ENCODE results near the gene ATL2. TPM values are rescaled to one million over a fixed set of nuclear protein-coding genes. Genes with fewer than 3 reads are reported as not detected.

Gene ATL2
- total and polyA plus RNA-seq, 2 experiments from 2014 or later: 11.1 to 38.3 TPM

DNA sequence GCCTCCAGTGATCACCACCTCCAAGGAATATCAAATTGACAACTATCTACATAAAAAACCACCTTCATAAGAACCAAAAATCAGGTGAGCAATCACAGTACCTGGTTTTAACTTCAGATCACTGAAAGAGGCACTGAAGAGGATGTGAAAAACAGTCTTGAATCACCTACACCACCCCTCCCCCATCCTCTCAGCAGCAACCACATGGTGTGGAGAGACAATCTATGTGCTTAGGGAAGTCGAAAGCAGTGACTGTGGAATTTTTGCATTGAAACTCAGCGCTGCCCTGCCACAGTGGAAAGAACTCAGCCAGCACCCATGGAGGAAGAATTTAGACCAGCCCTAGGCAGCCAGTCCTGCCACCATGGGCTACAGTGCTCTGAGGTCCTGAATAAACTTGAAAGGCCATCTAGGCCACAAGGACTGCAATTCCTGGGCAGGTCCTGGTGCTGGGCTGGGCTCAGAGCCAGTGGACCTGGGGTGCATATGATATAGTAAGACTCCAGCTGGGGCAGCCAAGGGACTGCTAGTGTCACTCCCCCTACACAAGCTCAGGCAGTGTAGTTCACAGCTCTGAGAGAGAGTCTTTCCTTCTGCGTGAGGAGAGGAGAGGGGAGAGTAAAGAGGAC is 75.6 kb downstream of the ATL2 start:
- Histone ChIP-seq H3K36me3 (ENCODE audit: low read depth) (peaks cover 23% of the 10 kb centered on the region), H3K27me3 (replicated peaks; ENCODE audit: insufficient read depth) (no peaks in the 10 kb centered on the region), H3K4me2 (ENCODE audit: unreplicated experiment) (no peak overlapping the region), H3K79me2 (ENCODE audit: insufficient read depth) (0 out of 2 replicates have a peak, but pooled peaks cover 9% of the 10 kb centered on the region), H3K4me3 (no peak overlapping the region), H3K27ac (no peak overlapping the region), H3K9me3 (ENCODE audit: low read depth) (no peaks in the 10 kb centered on the region), H2AFZ (no peak overlapping the region), H3K9ac (no peak overlapping the region), H4K20me1 (ENCODE audit: insufficient read depth) (no peaks in the 10 kb centered on the region), H3F3A (ENCODE audit: insufficient read depth) (no peaks in the 10 kb centered on the region), H3K4me1 (ENCODE audit: insufficient read depth) (no peaks in the 10 kb centered on the region), H3K9me2 (ENCODE audit: insufficient read depth) (no peaks in the 10 kb centered on the region)
- in situ Hi-C loops (cut with MboI): no loop called here
- TF ChIP-seq EZH2phosphoT487 (IDR thresholded peaks at IDR 0.05; ENCODE audit: insufficient read depth, low read depth): no peak
- WGBS, 2 experiments (ENCODE audit: low coverage in 1 of 2, low lambda C conversion rate in 2 of 2, missing lambda C conversion rate in 2 of 2): 71 to 83% methylated on average over 3 of the region's 3 CpGs
- no peak for DNase-seq

- Histone ChIP-seq H2AFZ (no peak overlapping the region), H3K27me3 (replicated peaks; ENCODE audit: insufficient read depth) (no peaks in the 10 kb centered on the region), H3F3A (ENCODE audit: insufficient read depth) (no peaks in the 10 kb centered on the region), H3K27ac (no peak overlapping the region), H3K36me3 (ENCODE audit: low read depth) (peaks cover 34% of the 10 kb centered on the region), H3K9ac (no peak overlapping the region), H3K9me3 (ENCODE audit: low read depth) (no peaks in the 10 kb centered on the region), H3K79me2 (ENCODE audit: insufficient read depth) (no peaks in the 10 kb centered on the region), H3K4me1 (ENCODE audit: insufficient read depth) (no peaks in the 10 kb centered on the region), H3K9me2 (ENCODE audit: insufficient read depth) (no peaks in the 10 kb centered on the region), H4K20me1 (ENCODE audit: insufficient read depth) (no peaks in the 10 kb centered on the region), H3K4me2 (ENCODE audit: unreplicated experiment) (no peak overlapping the region), H3K4me3 (no peak overlapping the region)
- WGBS, 2 experiments (ENCODE audit: low coverage in 1 of 2, low lambda C conversion rate in 2 of 2, missing lambda C conversion rate in 2 of 2): 97 to 99% methylated on average over 2 of the region's 2 CpGs
- in situ Hi-C loops (cut with MboI): no loop called here
- TF ChIP-seq EZH2 (IDR thresholded peaks at IDR 0.05; ENCODE audit: insufficient read depth, poor library complexity, severe bottlenecking) (no peak), EZH2phosphoT487 (IDR thresholded peaks at IDR 0.05; ENCODE audit: insufficient read depth, low read depth) (no peak)
- DNase-seq: no peak
These were observed 78.5 kb downstream of the ATL2 start for GRCh38 chr2:38298539-38298938.

DNA sequence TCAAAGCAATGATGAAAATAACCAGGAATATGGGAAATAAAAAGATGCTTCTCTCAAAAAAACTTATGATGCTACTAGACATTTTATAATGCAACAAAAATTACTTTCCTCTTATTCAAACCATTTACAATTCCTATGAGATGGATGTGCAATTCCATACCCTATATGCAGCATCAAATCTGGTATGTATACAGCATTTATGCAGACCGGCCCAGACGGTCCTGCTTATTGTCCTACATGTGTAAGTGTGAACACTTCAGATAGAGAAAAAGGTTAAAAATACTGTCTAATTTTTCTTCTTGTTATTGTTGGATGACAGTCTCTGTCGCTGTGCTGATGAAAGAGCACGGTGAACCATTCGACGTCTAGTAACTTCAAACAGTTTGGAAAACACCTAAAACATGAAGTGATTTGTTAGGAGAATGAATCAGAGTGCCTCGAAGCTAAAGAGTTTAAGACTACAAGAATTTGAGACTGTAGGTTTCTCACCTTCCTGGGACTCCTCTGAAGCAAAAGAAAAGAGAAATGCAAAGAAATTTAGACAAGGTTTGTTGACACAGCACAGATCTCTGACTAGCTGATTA is 80.8 kb downstream of the ATL2 start:
- TF ChIP-seq EZH2 (IDR thresholded peaks at IDR 0.05; ENCODE audit: insufficient read depth, poor library complexity, severe bottlenecking): no peak
- no peak for TF ChIP-seq EZH2phosphoT487 (IDR thresholded peaks at IDR 0.05; ENCODE audit: insufficient read depth, low read depth)
- no peak overlapping the region for H2AFZ ChIP-seq
- 93 to 95% methylated on average over 7 of the region's 7 CpGs for WGBS, 2 experiments (ENCODE audit: low coverage in 1 of 2, low lambda C conversion rate in 2 of 2, missing lambda C conversion rate in 2 of 2)
- in situ Hi-C loops (cut with MboI): no loop called here
- no peak overlapping the region for H3K27ac ChIP-seq
- H3K36me3 ChIP-seq (ENCODE audit: low read depth): peaks cover 34% of the 10 kb centered on the region
- H4K20me1 ChIP-seq (ENCODE audit: insufficient read depth): no peaks in the 10 kb centered on the region
- H3K4me3 ChIP-seq: no peak overlapping the region
- H3K9ac ChIP-seq: no peak overlapping the region
- H3K4me2 ChIP-seq (ENCODE audit: unreplicated experiment): no peak overlapping the region
- no peaks in the 10 kb centered on the region for H3K79me2 ChIP-seq (ENCODE audit: insufficient read depth)
- peaks cover 4% of the 10 kb centered on the region; the same call in 1 of the 2 replicates for H3K4me1 ChIP-seq (ENCODE audit: insufficient read depth)
- H3F3A ChIP-seq (ENCODE audit: insufficient read depth): no peaks in the 10 kb centered on the region
- DNase-seq: no peak
- no peaks in the 10 kb centered on the region for H3K27me3 ChIP-seq (replicated peaks; ENCODE audit: insufficient read depth)
- H3K9me2 ChIP-seq (ENCODE audit: insufficient read depth): no peaks in the 10 kb centered on the region
- no peaks in the 10 kb centered on the region for H3K9me3 ChIP-seq (ENCODE audit: low read depth)

DNA sequence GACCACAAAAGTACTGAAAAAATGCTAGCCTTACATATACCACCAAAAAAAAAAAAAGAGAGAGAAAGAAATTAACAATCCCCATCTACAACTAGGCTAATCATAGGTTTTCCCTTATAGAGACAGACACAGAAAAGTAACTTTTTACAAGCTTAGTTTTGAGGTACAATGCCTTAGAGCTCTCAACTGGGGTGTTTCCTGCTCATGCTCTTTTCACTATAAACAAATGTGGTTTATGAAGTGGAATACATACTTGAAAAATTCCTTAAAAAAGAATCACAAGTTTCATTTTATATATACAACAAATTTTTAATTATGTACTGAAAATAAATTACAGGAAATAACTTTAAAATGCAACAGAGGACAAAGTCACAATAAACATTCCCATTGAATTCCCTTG is 82.5 kb downstream of the ATL2 start:
- H3F3A ChIP-seq (ENCODE audit: insufficient read depth): no peaks in the 10 kb centered on the region
- peaks cover 4% of the 10 kb centered on the region; the same call in 1 of the 2 replicates for H3K4me1 ChIP-seq (ENCODE audit: insufficient read depth)
- no peak overlapping the region for H3K4me3 ChIP-seq
- no peaks in the 10 kb centered on the region for H3K9me3 ChIP-seq (ENCODE audit: low read depth)
- H3K79me2 ChIP-seq (ENCODE audit: insufficient read depth): no peaks in the 10 kb centered on the region
- no peak overlapping the region for H3K9ac ChIP-seq
- H3K27ac ChIP-seq: no peak overlapping the region
- in situ Hi-C loops (cut with MboI): no loop called here
- no peak for DNase-seq
- no peak overlapping the region for H3K4me2 ChIP-seq (ENCODE audit: unreplicated experiment)
- no peak overlapping the region for H2AFZ ChIP-seq
- H3K36me3 ChIP-seq (ENCODE audit: low read depth): peaks cover 34% of the 10 kb centered on the region
- H4K20me1 ChIP-seq (ENCODE audit: insufficient read depth): no peaks in the 10 kb centered on the region
- TF ChIP-seq EZH2phosphoT487 (IDR thresholded peaks at IDR 0.05; ENCODE audit: insufficient read depth, low read depth) (no peak), EZH2 (IDR thresholded peaks at IDR 0.05; ENCODE audit: insufficient read depth, poor library complexity, severe bottlenecking) (no peak)
- H3K27me3 ChIP-seq (replicated peaks; ENCODE audit: insufficient read depth): no peaks in the 10 kb centered on the region
- no peaks in the 10 kb centered on the region for H3K9me2 ChIP-seq (ENCODE audit: insufficient read depth)

Measured in GM23248 (cell line).